LoVo (cell line): ENCODE results near the gene FGD5.
A peak's percentile ranks its signal among the peaks of the same experiment; 100 is the strongest.

Source experiments
- DNase-seq: peaks from one replicate; pipeline ENCODE4 v3.0.0-alpha.2; 2016; ENCODE audit warnings: low spot score

Gene FGD5

DNA sequence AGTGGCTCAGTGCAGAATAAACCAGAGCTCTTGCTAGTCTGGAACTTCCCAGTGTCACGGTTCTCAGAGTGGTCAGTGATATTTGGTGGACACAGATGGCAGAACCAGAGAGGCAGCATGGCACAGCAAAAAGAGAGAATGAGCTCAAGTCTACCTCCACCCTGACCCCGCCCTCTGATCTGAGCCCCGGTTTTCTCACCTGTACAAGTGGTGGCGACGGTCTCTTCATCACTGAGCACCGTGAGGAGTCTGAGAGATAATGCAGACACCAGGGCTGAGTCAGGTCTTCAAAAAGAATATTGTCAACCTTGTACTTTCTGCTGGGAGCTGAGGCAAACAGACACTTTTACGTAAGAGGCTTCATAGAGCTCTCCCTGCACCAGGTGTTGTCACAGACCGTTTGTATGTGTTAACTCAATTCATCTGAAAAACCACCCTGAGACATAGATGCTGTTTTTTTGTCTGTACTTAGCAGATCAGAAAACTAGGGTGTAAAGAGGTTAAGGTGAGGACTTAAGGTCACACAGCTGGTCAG, 13.2 kb downstream of the FGD5 start:
- DNase-seq = no peak

DNA sequence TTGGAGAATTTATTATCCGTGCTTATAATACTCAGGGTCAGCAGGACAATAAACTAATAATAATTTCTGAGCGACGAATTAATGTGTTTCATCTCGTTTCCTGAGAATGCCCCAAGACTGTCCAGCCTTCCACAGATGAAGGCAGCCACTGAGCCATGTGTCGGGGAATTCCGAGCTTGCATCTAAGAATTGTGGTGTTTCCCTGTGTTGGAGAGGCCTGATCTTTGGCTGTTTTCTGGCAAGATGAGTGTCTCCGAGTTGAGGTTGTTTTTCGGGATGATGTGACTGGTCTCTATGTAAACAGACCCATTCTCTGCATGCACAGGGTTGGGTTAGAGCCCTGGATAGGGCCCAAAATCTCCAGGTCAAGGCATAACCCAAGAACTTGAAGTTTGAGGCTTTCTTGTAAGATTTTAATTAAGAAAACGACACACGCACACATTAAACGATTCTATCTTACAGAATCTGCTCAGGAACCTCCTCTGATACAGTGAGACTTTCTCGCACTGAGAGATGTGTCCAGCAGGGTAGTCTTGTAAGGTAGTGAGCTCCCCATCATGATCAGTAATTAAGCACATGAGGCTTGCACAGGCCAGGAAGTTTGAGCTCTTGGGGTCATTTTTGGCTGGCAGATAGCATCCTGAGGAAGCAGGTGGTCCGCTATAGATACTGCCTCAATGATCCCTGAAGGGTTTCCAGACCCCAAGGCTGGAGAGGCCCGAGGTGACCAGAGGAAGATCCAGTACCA, 14.4 kb downstream of the FGD5 start:
- no peak for DNase-seq

DNA sequence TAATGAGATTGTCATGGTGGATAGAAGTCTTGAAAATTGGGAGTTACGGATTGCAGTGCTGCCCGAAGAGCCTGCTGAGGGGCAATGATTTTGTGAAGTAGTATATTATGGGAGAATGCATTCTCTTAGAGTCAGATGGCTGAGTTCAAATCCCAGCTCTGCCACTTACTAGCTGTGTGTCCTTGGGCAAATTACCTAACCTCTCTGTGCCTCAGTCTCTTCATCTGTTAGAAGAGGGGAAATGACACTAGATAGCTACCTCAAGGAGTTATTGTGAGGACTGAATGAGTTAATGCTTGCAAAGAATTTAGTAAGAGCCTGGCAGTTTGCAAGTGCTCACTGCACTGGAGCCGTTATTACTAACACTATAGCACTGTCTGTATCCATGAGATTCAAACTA, 15.4 kb downstream of the FGD5 start:
- no peak for DNase-seq

DNA sequence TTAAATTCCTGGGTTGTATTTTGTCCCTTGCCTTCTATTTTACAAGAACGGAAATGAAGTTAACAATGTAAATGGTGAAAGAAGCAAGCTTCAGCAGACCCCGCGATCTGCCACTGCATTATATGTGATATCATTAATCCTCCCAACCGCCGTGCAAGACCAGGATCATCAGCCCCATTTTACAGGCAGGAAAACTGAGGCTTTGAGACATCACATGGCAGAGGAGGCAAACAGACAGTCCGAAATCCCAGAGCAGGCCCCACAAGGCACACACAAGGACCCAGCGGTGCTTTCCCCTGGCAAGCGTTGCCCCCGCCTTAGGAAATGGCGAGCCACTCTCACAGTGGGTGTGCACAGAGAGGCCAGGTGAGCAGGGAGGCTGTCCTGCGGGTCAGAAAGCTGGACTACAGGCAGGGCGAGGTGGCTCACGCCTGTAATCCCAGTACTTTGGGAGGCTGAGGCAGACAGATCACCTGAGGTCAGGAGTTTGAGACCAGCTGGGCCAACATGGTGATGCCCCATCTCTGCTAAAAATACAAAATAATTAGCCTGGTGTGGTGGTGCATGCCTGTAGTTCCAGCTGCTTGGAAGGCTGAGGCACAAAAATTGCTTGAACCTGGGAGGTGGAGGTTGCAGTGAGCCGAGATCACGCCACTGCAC, 16.2 kb downstream of the FGD5 start:
- no peak for DNase-seq

DNA sequence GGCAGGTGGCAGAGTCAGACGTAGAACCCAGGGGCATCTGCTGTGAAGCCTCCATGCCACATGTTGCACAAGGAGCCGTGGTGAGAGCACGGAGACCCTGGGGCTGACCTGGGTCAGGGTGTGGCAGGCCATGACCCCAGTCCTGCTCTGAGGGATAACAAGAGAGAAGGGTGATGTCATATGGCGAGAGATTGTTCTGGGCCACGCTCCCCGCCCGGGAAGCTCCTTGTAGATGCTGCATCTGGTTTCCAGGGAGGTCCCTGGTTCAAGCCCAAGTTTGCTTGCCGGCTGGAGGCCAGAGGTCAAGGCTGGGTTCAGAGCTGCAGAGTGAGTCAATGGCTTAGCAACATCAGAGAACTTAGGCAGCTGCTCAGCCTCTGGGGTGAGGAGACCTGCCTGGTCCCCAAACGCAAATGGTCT, 17.3 kb downstream of the FGD5 start:
- no peak for DNase-seq

DNA sequence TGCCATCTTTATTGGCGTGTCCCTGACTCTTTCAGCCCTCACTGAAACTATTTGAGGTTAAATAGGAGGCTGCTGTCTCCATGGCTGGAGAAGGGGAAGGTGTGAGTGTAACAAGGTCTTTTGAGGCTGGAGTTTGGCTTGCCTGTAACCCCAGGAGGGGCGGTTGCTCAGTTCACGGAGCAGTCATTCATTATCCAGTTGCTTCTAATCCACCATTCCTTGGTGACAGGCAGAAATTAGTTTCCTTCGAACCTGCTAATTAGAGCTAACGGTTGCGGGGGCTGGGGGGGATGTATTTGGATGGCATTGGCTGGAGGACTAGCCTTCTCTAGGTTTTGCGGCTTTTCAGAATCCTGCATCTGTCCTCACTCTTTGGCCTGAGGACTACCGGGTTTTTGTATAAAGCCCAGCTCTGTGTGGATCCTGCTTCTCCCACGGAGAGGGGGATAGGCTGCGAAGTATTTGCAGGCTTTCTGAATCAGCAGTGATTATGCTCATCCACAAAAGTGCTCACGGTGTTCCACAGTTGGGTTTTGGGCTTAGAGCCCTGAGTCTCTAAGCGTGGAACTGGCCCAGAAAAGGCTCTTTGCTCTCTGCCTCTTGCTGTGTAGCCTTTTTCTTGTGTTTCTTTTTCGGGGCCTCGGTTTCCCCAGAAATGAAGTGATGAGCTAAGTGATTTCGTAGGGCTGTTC, 18.6 kb downstream of the FGD5 start:
- no peak for DNase-seq

DNA sequence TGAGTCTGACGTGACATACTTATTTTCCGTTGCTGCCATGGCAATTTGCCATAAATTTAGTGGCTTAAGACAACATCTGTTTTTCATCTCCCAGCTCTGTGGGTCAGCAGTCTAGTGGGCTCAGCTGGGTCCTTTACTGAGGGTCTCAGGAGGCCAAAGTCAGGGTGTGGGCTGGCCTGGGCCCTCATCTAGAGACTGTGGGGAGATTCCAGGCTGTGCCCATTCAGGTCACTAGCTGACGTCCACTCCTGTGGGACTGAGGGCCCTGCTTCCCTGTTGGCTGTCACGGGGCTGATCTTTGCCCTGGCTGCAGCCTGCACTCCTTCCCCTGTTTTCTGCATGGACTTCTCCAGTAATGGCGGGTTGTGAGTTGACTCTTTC, 19.1 kb downstream of the FGD5 start:
- no peak for DNase-seq

DNA sequence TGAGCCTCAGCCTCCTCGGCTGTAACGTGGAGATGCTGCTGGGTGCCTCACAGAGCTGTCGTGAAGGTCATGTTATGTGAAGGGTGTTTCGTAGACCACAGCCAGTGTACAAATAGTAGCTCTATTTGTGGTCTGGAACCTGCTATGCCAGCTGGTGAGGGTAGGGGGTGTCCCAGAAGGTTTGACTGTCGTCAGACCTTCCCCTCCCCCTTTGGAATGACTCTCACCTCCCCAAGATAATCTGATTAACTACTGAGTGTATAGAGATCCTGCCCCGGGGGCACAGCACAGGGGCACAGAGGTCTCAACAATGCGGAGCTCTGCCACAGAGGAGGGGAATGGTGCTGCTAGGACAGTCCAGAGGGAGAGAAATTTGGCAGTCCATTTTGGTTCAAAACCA, 20.5 kb downstream of the FGD5 start:
- no peak for DNase-seq

DNA sequence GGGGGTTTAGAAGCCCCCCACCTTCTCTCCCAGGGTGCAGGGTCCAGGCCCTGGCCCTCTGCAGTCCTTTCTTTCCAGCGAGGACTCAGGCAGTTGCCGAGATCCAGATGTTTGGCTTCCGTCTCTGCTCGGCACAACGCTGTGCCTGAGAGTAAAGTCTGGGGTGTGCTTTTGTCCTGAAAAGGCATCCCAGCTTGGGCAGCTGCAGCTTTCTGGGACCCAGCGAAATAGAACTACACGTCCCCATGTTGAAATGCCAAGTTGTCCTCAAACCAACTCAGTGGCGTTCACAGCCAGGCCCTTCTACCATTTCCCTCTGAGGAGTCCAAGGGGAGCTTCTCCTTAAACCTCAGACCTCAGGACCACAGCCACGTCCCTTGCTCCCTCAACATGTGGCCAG, 23.1 kb downstream of the FGD5 start:
- DNase-seq = no peak

DNA sequence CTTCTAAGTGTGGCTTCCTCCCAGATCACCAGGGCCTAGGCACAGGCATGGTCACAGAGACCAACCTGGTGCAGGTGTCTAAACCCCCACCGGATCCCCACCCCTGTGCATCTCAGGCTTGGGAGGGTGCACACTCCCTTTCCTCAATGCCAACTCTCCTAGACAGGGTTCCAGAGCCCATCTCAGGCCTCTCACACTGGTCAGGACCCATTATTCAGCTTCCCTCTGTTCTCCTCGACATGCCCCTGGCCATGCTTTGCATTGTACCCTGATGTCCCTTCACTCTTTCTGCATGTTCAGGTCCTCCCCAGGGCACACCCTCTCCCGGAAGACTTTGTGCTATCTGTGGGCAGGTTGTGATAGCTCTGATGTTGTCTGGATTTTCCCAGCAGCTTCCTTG, 23.5 kb downstream of the FGD5 start:
- DNase-seq = no peak

DNA sequence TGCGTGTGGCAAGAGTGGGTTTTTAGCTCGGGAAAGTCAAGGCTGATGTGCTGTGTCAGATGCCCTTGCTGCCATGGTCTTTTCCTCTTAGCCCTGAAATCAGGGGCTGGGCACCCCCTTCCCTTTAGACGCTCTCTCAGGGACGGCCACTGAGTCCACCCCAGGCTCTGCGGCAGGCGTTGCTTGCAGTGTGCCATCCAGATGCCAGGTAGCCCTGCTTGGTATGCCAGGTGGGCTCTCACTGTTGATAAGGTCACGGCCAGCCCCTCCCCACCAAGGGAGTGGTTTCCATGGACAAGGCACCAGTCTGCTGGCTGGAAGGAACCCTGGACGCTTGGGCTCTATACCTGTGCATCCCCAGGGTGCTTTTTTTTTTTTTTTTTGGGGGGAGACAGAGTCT, 24.6 kb downstream of the FGD5 start:
- no peak for DNase-seq

DNA sequence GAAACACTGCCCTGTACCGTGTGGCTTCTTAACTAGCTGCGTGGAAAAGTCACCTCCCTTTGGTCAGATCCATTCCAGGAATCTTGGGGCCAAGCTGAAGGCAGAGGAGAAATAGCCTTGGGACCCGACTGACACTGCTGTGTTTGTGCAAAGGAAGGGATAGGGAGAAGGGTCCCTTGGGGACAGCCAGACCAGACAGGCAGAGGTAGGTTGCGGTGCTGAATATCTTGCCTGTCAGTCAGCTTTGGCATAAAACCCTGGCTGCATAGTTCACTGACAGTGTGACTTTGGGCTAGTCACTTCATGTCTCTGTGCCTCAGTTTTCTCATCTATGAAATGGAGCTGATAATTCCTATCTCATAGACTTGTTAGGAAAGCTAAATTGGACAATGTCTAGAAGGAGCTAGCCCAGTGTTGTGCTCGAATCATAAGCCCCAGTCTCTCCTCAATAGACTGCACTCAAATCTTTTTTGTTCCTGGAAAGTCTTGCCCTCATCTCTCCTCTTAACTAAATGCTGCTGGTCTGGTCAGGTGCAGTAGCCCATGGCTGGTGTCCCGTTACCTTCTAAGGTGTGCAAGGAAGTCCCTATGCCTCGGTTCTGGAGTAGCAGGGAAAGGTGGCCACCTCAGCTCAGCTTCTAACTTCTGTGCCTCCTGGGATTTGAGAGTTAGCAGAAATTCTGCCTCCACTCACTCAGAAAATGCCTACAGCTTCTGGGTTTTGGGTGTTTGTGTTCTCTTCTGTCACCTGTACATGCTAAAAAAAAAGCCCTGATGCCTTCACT, 25.8 kb downstream of the FGD5 start:
- DNase-seq = no peak

DNA sequence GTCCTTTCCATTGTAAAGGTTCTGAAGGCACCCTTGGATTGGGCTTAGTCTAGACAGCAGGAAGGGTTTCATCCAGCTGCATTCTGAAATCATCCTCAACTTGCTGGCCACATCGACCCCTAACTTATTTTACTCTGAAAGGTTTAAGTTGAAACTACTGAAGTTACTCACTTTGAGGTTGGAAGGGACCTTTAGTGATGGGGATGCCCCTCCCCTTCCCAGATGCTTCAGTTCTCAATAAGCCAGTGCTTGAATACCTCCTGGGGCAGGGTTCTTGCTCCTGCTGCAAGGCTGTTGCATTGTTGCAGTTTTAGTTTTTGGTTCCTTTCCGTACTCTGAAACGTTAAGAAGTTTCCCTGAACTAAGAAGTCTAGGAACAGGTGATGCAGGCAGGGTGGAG, 26.4 kb downstream of the FGD5 start:
- no peak for DNase-seq

DNA sequence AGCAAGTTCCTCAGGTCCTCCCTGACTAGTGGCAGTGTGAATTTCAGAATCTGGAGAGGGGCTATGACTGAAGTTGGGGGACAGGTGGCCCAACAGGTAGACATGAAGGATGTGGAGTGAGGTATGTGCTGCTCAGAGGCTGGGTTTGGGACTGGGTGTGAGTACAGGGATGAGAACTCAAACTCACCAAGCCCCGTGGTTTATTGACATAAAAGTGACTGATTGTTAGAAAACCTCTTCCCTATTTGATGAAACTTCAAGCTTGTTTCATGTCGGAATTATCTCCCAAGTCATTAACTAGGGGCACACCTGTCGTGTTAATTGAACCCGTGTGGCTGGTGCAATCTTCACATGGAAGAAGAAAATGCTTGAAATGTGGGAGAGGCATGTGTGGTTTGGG, 27.1 kb downstream of the FGD5 start:
- DNase-seq = no peak

DNA sequence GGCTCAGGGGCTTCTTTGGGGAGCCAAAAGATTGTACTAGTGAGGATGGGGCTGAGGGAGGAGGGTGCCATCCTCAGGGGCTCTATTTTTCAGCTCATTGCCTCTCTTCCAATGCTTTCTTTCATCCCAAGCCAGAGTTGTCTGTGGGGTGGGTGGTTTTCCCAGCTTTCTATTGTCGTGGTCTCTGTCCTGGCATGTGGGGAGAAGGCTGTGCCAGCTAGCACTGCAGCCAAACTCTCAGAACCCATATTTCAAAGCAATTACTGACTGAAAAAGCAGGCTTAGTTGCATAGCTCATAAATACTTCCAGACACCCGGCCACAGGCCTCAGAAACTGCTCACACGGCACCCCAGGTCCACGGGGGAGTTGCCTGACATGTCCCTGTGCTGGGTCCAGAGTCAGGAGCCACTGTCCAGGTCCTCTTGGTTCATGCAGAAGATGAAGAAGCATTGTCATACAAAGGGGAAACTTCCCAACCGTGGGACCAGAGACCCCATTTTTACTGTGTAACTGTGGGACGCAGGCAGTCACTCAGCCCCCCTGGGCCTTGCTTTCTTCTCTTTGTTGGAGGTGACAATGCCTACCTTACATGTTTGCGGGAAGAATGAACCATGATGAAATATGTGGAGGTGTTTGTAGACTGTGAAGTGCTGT, 27.6 kb downstream of the FGD5 start:
- DNase-seq = no peak

DNA sequence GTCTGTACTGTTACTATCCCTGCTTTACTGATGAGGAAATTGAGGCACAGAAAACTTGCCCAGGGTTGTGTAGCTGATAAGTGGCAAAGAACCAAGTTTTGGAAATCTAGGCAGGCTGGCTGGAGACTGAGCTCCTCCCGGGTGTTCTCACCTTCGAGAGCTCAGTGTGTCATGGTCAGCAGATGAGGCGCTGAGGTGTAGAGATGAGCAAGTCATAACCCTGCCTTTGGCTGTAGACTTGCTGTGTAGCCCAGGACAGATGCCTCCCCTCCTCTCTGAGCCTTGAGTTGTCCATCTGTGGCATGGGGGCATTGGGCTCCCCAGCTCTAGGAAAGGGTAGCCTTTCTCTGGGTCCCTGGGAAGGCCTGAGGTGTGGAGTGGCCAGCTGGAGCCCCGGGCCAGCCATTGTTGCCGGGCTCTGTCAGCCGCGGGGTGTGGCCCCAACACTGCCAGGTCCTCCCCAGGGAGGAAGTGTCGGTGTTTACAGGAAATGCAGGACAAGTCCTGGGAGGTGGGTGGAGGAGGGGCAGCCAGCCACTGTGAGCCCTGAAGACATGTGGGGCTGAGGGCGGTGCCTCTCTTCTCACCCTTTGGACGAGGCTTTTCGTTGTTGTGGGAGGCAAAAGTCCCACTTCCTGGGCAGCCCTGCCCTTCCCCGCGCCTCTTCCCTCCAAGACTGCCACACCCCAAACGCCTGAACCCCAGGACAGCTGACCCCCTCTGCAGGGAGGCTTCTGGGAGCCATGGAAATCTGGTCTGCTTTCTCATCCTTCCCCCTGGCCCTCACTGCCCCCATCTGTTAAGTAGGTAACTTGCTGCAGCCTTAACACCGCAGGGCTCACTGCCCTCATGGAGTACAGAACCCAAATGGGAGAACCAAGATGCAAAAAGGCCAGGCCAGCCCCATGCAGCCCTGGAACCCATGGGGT, 29.1 kb downstream of the FGD5 start:
- peak; percentile 23 for DNase-seq

DNA sequence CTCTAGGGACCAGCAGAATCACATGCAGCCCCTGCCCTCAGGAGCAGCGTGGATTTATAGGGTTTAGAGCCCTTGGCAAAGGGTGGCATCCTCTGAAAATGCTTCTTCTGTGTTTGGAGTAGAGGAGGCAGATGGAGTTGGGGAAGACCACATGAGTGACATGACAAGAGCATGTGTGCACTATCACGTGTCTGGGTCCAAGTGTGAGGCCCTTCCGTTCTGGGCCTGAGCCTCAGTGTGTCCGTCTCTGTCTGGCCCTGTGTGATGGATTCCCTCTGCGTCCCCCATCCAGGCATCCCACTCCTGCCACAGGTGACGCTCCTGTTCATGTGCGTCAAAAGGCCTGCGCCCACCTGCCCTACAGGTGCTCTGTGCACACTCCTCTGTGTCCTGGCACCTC, 30.1 kb downstream of the FGD5 start:
- no peak for DNase-seq

DNA sequence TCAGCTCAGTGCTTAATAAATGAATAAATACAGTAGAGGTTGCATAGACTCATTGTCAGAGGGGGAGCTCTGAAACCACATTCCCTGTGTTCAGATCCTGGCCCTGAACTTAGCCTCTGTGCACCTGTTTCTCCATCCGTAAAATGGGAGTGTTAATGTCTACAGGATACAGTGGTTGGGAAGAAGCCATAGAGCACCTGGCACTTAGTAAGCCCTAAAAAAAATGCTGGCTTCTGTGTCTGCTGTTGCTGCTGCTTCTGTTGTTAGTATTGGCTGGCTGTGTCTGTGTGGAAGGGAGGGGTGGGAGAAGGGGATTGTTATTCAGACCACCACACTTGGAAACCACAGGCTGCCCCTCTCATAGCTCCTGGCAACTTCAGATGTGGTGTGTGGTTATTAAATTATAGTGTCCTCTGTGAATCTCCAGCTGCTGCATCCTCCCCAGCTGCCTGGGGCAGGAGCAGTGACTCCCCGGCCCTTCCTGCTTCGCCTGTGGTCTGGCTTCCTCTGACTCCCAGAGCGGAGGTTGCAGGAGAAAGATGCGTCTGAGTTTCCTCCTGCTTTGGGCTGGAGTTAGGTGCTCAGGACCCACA, 31.0 kb downstream of the FGD5 start:
- no peak for DNase-seq

DNA sequence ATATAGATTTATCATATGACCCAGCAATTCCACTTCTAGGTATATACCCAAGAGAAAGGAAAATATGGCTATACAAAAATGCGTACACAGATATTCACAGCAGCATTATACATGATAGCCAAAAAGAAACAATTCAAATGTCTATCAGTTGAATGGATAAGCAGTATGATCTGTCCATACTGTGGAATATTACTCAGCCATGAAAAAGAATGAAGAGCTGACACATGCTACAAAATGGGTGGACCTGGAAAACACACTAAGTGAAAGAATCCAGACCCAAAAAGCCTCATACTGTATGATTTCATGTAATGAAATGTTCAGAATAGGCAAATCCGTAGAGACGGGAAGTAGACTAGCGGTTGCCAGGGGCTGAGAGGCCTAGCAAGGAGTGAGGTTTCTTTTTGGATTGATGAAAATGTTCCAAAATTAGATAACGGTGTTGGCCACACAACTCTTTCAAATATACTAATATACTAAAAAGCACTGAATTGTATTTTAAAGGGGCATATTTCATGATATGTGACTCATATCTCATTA, 33.4 kb downstream of the FGD5 start:
- DNase-seq = no peak

DNA sequence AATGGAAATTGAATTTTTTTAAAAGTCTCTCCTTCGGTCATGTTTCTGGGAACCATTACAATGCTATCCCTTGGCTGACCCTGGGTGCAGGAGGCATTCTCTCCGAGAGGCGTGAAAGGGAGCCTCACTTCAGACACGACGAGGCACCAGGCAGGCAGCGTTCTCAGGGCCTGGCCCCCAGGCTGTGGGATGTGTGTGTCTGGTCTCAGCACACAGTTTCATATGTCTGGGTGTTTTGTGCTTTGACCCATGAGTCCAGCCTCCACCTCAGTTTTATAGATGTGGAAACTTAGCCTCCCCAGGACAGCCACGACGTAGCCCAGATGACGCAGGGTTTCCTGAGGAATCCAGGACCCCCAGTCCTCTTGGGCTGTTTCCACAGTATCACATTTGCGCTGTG, 34.0 kb downstream of the FGD5 start:
- DNase-seq = no peak
